SK-N-SH treated with all-trans-retinoic acid at 6 μM for 48 hours (cell line): Measurements from ENCODE around the gene TERB1.

Experiments used
- ATAC-seq: fragments of 200-7000 bp; cut with Tn5 transposase; 3 replicates; pipeline ENCODE4 v1.9.1; 2020; ENCODE audit warnings: mild to moderate bottlenecking, moderate library complexity
- ARNTL ChIP-seq: fragments of 450-650 bp; formaldehyde crosslinking; IDR thresholded peaks from 2 replicates; pipeline ENCODE4 v1.5.0; 2020; ENCODE audit warnings: low read depth, mild to moderate bottlenecking, moderate library complexity, borderline replicate concordance
- BACH2 ChIP-seq: fragments of 250-450 bp; sonication (Bioruptor Pico); IDR thresholded peaks from 2 replicates; pipeline ENCODE4 v1.9.0; 2021; ENCODE audit warnings: mild to moderate bottlenecking, borderline replicate concordance
- CSDC2 ChIP-seq: fragments of 250-450 bp; sonication (Bioruptor Pico); IDR thresholded peaks from 2 replicates; pipeline ENCODE4 v1.5.0; 2020; ENCODE audit warnings: mild to moderate bottlenecking, moderate library complexity
- GLIS3 ChIP-seq: fragments of 250-450 bp; sonication (Bioruptor Pico); IDR thresholded peaks from 2 replicates; pipeline ENCODE4 v1.5.0; 2020; ENCODE audit warnings: mild to moderate bottlenecking, moderate library complexity
- OSR1 ChIP-seq: fragments of 250-450 bp; sonication (Bioruptor Pico); IDR thresholded peaks from 2 replicates; pipeline ENCODE4 v1.8.0; 2022; ENCODE audit warnings: moderate library complexity, mild to moderate bottlenecking, inconsistent platforms
- RARB ChIP-seq: fragments of 250-450 bp; sonication (Bioruptor Pico); IDR thresholded peaks from 2 replicates; pipeline ENCODE4 v1.8.0; 2021; ENCODE audit warnings: mild to moderate bottlenecking, moderate library complexity
- SNAI2 ChIP-seq: fragments of 250-450 bp; sonication (Bioruptor Pico); IDR thresholded peaks from 2 replicates; pipeline ENCODE4 v1.5.0; 2020; ENCODE audit warnings: mild to moderate bottlenecking, moderate library complexity
- TCF4 ChIP-seq: fragments of 250-450 bp; sonication (Bioruptor Pico); IDR thresholded peaks from 2 replicates; pipeline ENCODE4 v1.8.0; 2021; ENCODE audit warnings: mild to moderate bottlenecking, moderate library complexity, borderline replicate concordance
- TOX ChIP-seq: fragments of 250-450 bp; sonication (Bioruptor Pico); IDR thresholded peaks from 2 replicates; pipeline ENCODE4 v1.8.0; 2021; ENCODE audit warnings: mild to moderate bottlenecking, moderate library complexity, borderline replicate concordance
- ZC3H10 ChIP-seq: fragments of 250-450 bp; sonication (Bioruptor Pico); IDR thresholded peaks from 2 replicates; pipeline ENCODE4 v1.5.1; 2021; ENCODE audit warnings: mild to moderate bottlenecking, moderate library complexity
- ZFP3 ChIP-seq: fragments of 250-450 bp; sonication (Bioruptor Pico); IDR thresholded peaks from 2 replicates; pipeline ENCODE4 v1.5.0; 2020; ENCODE audit warnings: mild to moderate bottlenecking, moderate library complexity
- ZFP30 ChIP-seq: fragments of 450-650 bp; formaldehyde crosslinking; IDR thresholded peaks from 2 replicates; pipeline ENCODE4 v1.5.0; 2022; ENCODE audit warnings: mild to moderate bottlenecking, moderate library complexity
- ZNF70 ChIP-seq: fragments of 450-650 bp; formaldehyde crosslinking; IDR thresholded peaks from 2 replicates; pipeline ENCODE4 v1.5.0; 2020; ENCODE audit warnings: mild to moderate bottlenecking, moderate library complexity
- ZNF8 ChIP-seq: fragments of 450-650 bp; formaldehyde crosslinking; IDR thresholded peaks from 2 replicates; pipeline ENCODE4 v1.5.0; 2020; ENCODE audit warnings: mild to moderate bottlenecking, moderate library complexity
- TF ChIP-seq, protein P1 (sequence below): fragments of 250-450 bp; sonication (Bioruptor Pico); IDR thresholded peaks from 2 replicates; pipeline ENCODE4 v1.5.0; 2020; ENCODE audit warnings: mild to moderate bottlenecking, moderate library complexity
- TF ChIP-seq, protein P2 (sequence below): fragments of 250-450 bp; sonication (Bioruptor Pico); IDR thresholded peaks from 2 replicates; pipeline ENCODE4 v1.5.1; 2021; ENCODE audit warnings: mild to moderate bottlenecking, moderate library complexity
- TF ChIP-seq, protein P3 (sequence below): fragments of 250-450 bp; sonication (Bioruptor Pico); IDR thresholded peaks from 2 replicates; pipeline ENCODE4 v1.8.0; 2021; ENCODE audit warnings: low read depth, mild to moderate bottlenecking, moderate library complexity, borderline replicate concordance
- TF ChIP-seq, protein P4 (sequence below): fragments of 250-450 bp; sonication (Bioruptor Pico); IDR thresholded peaks from 2 replicates; pipeline ENCODE4 v1.8.0; 2020; ENCODE audit warnings: mild to moderate bottlenecking, moderate library complexity, borderline replicate concordance
- TF ChIP-seq, protein P5 (sequence below): fragments of 250-450 bp; sonication (Bioruptor Pico); IDR thresholded peaks from 2 replicates; pipeline ENCODE4 v1.5.1; 2020; ENCODE audit warnings: low read depth, mild to moderate bottlenecking, moderate library complexity

The TERB1 gene

DNA sequence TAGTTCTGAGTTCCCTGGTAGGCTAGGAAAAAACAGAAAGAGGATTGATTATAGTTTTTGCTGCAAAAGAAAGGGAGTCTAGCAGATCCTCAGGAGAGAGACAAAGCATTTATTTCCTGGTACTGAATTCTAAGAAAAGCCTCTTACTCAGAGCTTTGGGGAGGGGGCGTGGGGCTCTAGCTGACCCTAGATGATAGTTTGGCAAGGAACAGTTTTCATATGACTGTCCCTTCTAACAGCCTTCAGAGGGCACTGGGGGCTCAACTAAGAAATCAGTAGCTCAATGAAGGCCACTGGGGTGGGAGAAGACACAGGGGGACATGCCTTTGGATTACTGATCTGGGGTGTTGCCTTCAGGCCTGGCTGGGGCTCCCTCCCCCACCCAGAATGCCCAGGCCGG lies 46.8 kb upstream of the TERB1 start (continued):
- TF ChIP-seq RARB (CRISPR knock-in tag) (no peak), OSR1 (CRISPR knock-in tag) (no peak), TCF4 (no peak), BACH2 (CRISPR knock-in tag) (no peak), ZNF70 (no peak), ZNF8 (CRISPR knock-in tag) (no peak), ZC3H10 (CRISPR knock-in tag) (no peak), ZFP30 (CRISPR knock-in tag) (no peak), TOX (CRISPR knock-in tag) (no peak)
- TF ChIP-seq, protein P1, sequence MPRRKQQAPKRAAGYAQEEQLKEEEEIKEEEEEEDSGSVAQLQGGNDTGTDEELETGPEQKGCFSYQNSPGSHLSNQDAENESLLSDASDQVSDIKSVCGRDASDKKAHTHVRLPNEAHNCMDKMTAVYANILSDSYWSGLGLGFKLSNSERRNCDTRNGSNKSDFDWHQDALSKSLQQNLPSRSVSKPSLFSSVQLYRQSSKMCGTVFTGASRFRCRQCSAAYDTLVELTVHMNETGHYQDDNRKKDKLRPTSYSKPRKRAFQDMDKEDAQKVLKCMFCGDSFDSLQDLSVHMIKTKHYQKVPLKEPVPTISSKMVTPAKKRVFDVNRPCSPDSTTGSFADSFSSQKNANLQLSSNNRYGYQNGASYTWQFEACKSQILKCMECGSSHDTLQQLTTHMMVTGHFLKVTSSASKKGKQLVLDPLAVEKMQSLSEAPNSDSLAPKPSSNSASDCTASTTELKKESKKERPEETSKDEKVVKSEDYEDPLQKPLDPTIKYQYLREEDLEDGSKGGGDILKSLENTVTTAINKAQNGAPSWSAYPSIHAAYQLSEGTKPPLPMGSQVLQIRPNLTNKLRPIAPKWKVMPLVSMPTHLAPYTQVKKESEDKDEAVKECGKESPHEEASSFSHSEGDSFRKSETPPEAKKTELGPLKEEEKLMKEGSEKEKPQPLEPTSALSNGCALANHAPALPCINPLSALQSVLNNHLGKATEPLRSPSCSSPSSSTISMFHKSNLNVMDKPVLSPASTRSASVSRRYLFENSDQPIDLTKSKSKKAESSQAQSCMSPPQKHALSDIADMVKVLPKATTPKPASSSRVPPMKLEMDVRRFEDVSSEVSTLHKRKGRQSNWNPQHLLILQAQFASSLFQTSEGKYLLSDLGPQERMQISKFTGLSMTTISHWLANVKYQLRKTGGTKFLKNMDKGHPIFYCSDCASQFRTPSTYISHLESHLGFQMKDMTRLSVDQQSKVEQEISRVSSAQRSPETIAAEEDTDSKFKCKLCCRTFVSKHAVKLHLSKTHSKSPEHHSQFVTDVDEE (CRISPR knock-in tag), result no peak
- TF ChIP-seq, protein P2, sequence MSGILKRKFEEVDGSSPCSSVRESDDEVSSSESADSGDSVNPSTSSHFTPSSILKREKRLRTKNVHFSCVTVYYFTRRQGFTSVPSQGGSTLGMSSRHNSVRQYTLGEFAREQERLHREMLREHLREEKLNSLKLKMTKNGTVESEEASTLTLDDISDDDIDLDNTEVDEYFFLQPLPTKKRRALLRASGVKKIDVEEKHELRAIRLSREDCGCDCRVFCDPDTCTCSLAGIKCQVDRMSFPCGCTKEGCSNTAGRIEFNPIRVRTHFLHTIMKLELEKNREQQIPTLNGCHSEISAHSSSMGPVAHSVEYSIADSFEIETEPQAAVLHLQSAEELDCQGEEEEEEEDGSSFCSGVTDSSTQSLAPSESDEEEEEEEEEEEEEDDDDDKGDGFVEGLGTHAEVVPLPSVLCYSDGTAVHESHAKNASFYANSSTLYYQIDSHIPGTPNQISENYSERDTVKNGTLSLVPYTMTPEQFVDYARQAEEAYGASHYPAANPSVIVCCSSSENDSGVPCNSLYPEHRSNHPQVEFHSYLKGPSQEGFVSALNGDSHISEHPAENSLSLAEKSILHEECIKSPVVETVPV (CRISPR knock-in tag), result no peak

DNA sequence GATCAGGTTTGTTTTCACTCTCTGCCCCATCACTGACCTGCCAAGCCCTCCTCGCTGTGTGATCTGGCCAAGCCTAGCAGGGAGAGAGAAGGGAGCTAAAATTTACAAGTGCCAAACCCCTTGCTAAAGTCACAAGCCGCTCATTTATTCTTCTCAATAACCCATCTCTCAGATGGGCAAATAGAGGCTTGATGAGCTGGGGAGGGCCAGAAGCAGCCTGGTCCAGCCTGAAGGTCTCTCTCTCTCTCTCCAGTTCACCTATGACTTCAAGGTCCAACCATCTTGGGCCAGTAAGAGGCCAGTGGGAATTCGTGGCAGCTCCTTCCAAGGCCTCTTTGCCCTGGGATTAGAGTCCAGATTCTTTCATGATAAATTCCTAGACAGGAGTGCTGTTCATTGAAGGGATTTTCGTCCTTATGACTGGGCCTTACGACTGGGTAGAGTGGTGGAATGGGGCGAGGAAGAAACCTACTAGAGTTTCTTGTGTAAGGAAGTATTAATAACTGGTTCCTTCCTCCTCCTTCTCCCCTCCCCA lies 46.2 kb upstream of the TERB1 start:
- no peak for ATAC-seq
- TF ChIP-seq, protein P2 (CRISPR knock-in tag), result no peak
- no peak for TF ChIP-seq SNAI2 (CRISPR knock-in tag)
- TF ChIP-seq GLIS3 (CRISPR knock-in tag), result no peak

DNA sequence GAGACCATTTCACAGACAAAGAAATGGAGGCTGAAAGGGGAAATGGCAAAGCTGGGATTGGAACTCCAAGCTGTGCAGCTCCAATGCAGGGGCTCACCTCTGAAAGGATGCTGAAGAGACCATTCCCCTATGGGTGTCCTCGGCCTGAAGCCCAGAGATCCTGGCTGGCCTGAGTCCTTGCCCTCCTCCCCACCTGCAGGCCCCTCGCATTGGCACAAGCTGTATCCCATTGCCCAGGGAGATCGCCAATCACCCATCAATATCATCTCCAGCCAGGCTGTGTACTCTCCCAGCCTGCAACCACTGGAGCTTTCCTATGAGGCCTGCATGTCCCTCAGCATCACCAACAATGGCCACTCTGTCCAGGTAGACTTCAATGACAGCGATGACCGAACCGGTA lies 45.4 kb upstream of the TERB1 start:
- ATAC-seq, result no peak
- TF ChIP-seq, protein P3, sequence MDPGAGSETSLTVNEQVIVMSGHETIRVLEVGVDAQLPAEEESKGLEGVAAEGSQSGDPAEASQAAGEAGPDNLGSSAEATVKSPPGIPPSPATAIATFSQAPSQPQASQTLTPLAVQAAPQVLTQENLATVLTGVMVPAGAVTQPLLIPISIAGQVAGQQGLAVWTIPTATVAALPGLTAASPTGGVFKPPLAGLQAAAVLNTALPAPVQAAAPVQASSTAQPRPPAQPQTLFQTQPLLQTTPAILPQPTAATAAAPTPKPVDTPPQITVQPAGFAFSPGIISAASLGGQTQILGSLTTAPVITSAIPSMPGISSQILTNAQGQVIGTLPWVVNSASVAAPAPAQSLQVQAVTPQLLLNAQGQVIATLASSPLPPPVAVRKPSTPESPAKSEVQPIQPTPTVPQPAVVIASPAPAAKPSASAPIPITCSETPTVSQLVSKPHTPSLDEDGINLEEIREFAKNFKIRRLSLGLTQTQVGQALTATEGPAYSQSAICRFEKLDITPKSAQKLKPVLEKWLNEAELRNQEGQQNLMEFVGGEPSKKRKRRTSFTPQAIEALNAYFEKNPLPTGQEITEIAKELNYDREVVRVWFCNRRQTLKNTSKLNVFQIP (CRISPR knock-in tag), result no peak
- no peak for TF ChIP-seq CSDC2
- TF ChIP-seq, protein P1 (CRISPR knock-in tag), result no peak
- TF ChIP-seq, protein P4, sequence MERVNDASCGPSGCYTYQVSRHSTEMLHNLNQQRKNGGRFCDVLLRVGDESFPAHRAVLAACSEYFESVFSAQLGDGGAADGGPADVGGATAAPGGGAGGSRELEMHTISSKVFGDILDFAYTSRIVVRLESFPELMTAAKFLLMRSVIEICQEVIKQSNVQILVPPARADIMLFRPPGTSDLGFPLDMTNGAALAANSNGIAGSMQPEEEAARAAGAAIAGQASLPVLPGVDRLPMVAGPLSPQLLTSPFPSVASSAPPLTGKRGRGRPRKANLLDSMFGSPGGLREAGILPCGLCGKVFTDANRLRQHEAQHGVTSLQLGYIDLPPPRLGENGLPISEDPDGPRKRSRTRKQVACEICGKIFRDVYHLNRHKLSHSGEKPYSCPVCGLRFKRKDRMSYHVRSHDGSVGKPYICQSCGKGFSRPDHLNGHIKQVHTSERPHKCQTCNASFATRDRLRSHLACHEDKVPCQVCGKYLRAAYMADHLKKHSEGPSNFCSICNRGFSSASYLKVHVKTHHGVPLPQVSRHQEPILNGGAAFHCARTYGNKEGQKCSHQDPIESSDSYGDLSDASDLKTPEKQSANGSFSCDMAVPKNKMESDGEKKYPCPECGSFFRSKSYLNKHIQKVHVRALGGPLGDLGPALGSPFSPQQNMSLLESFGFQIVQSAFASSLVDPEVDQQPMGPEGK (CRISPR knock-in tag), result no peak
- no peak for TF ChIP-seq ZC3H10 (CRISPR knock-in tag)
- TF ChIP-seq, protein P2 (CRISPR knock-in tag), result no peak
- TF ChIP-seq BACH2 (CRISPR knock-in tag), result no peak
- TF ChIP-seq ZFP30 (CRISPR knock-in tag), result no peak
- no peak for TF ChIP-seq TCF4
- TF ChIP-seq, protein P5, sequence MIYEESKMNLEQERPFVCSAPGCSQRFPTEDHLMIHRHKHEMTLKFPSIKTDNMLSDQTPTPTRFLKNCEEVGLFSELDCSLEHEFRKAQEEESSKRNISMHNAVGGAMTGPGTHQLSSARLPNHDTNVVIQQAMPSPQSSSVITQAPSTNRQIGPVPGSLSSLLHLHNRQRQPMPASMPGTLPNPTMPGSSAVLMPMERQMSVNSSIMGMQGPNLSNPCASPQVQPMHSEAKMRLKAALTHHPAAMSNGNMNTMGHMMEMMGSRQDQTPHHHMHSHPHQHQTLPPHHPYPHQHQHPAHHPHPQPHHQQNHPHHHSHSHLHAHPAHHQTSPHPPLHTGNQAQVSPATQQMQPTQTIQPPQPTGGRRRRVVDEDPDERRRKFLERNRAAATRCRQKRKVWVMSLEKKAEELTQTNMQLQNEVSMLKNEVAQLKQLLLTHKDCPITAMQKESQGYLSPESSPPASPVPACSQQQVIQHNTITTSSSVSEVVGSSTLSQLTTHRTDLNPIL (CRISPR knock-in tag), result no peak
- TF ChIP-seq ARNTL (CRISPR knock-in tag), result no peak
- no peak for TF ChIP-seq GLIS3 (CRISPR knock-in tag)
- TF ChIP-seq ZFP3 (CRISPR knock-in tag), result no peak
- TF ChIP-seq ZNF70, result no peak
